WTC11 (cell line): ENCODE results near the gene ZFP92.

Experiments used
- CBFB ChIP-seq: sonication (generic); formaldehyde crosslinking; IDR thresholded peaks from 2 replicates; pipeline ENCODE4 v1.8.1; 2022; ENCODE audit warnings: mild to moderate bottlenecking, low read depth, missing genetic modification reagents
- ELF4 ChIP-seq: sonication (generic); formaldehyde crosslinking; IDR thresholded peaks from 2 replicates; pipeline ENCODE4 v1.8.1; 2022; ENCODE audit warnings: low read depth, mild to moderate bottlenecking, moderate library complexity, missing genetic modification reagents
- MLX ChIP-seq: sonication (generic); formaldehyde crosslinking; IDR thresholded peaks from 2 replicates; pipeline ENCODE4 v1.8.1; 2023; ENCODE audit warnings: mild to moderate bottlenecking, missing genetic modification reagents, moderate library complexity
- ZNF121 ChIP-seq: sonication (generic); formaldehyde crosslinking; IDR thresholded peaks from 2 replicates; pipeline ENCODE4 v1.8.0; 2023; ENCODE audit warnings: missing genetic modification reagents
- ZNF425 ChIP-seq: fragments of 250-450 bp; sonication (Bioruptor Pico); conservative IDR thresholded peaks from 2 replicates; pipeline ENCODE4 v1.9.0; 2021; ENCODE audit warnings: mild to moderate bottlenecking
- TF ChIP-seq, protein P1 (sequence below): fragments of 200-600 bp; IDR thresholded peaks from 2 replicates; pipeline ENCODE4 v1.8.0; 2022; ENCODE audit warnings: antibody characterized with exemption
- TF ChIP-seq, protein P2 (sequence below): sonication (generic); formaldehyde crosslinking; IDR thresholded peaks from 2 replicates; pipeline ENCODE4 v1.8.0; 2022; ENCODE audit warnings: mild to moderate bottlenecking, missing genetic modification reagents
- TF ChIP-seq, protein P3 (sequence below): sonication (generic); formaldehyde crosslinking; IDR thresholded peaks from 2 replicates; pipeline ENCODE4 v1.8.1; 2023; ENCODE audit warnings: mild to moderate bottlenecking, missing genetic modification reagents, moderate library complexity
- TF ChIP-seq, protein P4 (sequence below): sonication (generic); formaldehyde crosslinking; IDR thresholded peaks from 2 replicates; pipeline ENCODE4 v1.8.0; 2022; ENCODE audit warnings: mild to moderate bottlenecking, missing genetic modification reagents
- TF ChIP-seq, protein P5 (sequence below): sonication (generic); formaldehyde crosslinking; IDR thresholded peaks from 2 replicates; pipeline ENCODE4 v1.8.1; 2023; ENCODE audit warnings: mild to moderate bottlenecking, missing genetic modification reagents, borderline replicate concordance
- TF ChIP-seq, protein P6 (sequence below): sonication (generic); formaldehyde crosslinking; IDR thresholded peaks from 2 replicates; pipeline ENCODE4 v1.8.1; 2022; ENCODE audit warnings: low read depth, missing genetic modification reagents, borderline replicate concordance

DNA sequence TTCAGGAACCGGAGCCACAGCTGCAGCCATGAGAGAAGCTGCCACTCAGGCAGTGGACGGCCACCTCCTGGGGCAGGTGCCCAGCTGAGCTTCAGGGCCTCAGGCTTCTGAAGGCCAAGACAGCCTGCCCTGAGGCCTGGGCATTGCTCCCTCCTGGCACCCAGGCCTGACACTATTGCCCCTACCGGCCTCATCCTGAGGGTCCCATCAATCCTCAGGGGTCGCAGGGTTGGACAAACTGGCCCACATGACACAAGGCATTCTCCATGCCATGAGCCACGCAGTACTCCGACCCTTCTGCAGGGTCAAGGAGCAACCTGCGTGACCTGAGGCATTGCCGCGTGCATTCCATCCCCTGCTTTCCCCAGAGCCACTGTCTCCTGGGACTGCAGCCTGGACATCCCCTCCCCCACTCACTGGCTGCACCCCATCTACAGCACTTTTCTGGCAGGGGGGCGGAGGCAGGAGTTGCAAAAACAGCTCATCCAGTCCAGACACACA lies 3.0 kb upstream of the ZFP92 start:
- TF ChIP-seq, protein P1, sequence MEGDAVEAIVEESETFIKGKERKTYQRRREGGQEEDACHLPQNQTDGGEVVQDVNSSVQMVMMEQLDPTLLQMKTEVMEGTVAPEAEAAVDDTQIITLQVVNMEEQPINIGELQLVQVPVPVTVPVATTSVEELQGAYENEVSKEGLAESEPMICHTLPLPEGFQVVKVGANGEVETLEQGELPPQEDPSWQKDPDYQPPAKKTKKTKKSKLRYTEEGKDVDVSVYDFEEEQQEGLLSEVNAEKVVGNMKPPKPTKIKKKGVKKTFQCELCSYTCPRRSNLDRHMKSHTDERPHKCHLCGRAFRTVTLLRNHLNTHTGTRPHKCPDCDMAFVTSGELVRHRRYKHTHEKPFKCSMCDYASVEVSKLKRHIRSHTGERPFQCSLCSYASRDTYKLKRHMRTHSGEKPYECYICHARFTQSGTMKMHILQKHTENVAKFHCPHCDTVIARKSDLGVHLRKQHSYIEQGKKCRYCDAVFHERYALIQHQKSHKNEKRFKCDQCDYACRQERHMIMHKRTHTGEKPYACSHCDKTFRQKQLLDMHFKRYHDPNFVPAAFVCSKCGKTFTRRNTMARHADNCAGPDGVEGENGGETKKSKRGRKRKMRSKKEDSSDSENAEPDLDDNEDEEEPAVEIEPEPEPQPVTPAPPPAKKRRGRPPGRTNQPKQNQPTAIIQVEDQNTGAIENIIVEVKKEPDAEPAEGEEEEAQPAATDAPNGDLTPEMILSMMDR: no peak
- TF ChIP-seq, protein P2, sequence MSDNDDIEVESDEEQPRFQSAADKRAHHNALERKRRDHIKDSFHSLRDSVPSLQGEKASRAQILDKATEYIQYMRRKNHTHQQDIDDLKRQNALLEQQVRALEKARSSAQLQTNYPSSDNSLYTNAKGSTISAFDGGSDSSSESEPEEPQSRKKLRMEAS (CRISPR knock-in tag): no peak
- TF ChIP-seq, protein P3, sequence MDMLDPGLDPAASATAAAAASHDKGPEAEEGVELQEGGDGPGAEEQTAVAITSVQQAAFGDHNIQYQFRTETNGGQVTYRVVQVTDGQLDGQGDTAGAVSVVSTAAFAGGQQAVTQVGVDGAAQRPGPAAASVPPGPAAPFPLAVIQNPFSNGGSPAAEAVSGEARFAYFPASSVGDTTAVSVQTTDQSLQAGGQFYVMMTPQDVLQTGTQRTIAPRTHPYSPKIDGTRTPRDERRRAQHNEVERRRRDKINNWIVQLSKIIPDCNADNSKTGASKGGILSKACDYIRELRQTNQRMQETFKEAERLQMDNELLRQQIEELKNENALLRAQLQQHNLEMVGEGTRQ (CRISPR knock-in tag): no peak
- TF ChIP-seq, protein P4, sequence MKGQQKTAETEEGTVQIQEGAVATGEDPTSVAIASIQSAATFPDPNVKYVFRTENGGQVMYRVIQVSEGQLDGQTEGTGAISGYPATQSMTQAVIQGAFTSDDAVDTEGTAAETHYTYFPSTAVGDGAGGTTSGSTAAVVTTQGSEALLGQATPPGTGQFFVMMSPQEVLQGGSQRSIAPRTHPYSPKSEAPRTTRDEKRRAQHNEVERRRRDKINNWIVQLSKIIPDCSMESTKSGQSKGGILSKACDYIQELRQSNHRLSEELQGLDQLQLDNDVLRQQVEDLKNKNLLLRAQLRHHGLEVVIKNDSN (CRISPR knock-in tag): no peak
- TF ChIP-seq ELF4 (CRISPR knock-in tag) (no peak), MLX (CRISPR knock-in tag) (no peak), CBFB (CRISPR knock-in tag) (no peak), ZNF425 (CRISPR knock-in tag) (no peak), ZNF121 (CRISPR knock-in tag) (no peak)
- TF ChIP-seq, protein P5, sequence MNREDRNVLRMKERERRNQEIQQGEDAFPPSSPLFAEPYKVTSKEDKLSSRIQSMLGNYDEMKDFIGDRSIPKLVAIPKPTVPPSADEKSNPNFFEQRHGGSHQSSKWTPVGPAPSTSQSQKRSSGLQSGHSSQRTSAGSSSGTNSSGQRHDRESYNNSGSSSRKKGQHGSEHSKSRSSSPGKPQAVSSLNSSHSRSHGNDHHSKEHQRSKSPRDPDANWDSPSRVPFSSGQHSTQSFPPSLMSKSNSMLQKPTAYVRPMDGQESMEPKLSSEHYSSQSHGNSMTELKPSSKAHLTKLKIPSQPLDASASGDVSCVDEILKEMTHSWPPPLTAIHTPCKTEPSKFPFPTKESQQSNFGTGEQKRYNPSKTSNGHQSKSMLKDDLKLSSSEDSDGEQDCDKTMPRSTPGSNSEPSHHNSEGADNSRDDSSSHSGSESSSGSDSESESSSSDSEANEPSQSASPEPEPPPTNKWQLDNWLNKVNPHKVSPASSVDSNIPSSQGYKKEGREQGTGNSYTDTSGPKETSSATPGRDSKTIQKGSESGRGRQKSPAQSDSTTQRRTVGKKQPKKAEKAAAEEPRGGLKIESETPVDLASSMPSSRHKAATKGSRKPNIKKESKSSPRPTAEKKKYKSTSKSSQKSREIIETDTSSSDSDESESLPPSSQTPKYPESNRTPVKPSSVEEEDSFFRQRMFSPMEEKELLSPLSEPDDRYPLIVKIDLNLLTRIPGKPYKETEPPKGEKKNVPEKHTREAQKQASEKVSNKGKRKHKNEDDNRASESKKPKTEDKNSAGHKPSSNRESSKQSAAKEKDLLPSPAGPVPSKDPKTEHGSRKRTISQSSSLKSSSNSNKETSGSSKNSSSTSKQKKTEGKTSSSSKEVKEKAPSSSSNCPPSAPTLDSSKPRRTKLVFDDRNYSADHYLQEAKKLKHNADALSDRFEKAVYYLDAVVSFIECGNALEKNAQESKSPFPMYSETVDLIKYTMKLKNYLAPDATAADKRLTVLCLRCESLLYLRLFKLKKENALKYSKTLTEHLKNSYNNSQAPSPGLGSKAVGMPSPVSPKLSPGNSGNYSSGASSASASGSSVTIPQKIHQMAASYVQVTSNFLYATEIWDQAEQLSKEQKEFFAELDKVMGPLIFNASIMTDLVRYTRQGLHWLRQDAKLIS: no peak
- TF ChIP-seq, protein P6, sequence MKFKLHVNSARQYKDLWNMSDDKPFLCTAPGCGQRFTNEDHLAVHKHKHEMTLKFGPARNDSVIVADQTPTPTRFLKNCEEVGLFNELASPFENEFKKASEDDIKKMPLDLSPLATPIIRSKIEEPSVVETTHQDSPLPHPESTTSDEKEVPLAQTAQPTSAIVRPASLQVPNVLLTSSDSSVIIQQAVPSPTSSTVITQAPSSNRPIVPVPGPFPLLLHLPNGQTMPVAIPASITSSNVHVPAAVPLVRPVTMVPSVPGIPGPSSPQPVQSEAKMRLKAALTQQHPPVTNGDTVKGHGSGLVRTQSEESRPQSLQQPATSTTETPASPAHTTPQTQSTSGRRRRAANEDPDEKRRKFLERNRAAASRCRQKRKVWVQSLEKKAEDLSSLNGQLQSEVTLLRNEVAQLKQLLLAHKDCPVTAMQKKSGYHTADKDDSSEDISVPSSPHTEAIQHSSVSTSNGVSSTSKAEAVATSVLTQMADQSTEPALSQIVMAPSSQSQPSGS (CRISPR knock-in tag): no peak
